Stimulated activated CD8-positive, alpha-beta memory T cell treated with anti-CD3 and anti-CD28 coated beads, Interleukin-7, amount 100 ng/mL, for 1 hour (primary cell): Measurements from ENCODE around the gene ADAMTSL3.
"Not testable (repeated sequence)": the region's sequence is repeated elsewhere in the genome, so short reads cannot be mapped to it uniquely, and the experiment has no call there.

Experiments
- DNase-seq, 2 donors: peaks; one replicate each; pipeline ENCODE4 v3.0.0-alpha.2; 2020; ENCODE audit warnings: low read depth in 2 of 2

Gene ADAMTSL3

DNA sequence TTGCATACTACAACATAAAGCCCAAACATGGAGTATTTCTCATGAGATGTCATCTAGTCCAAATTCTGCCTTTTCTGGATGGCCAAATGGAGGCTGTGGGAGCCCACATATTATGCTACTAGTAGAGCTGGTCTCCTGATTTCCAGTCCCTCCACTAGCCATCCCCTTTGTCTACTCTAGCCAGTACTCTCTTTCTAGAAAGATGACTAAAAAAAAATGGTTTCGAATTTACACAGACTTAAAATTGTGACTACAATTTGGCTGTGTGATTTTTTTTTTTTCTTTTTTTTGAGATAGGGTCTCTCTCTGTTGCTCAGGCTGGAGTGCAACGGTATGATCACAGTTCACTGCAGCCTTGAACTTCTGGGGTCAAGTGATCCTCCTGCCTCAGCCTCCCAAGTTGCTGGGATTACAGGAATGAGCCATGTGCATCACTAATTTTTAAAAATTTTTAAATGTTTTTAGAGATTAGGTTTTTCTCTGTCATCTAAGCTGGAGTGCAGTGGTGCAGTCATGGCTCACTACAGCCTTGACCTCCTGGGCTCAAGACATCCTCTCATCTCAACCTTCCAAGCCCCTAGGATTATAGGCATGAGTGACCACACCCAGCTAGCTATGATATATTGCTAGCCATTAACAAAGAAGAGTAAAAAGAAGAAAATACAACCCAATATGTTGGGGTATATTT is 273.9 kb downstream of the ADAMTSL3 start:
- no peak for DNase-seq

DNA sequence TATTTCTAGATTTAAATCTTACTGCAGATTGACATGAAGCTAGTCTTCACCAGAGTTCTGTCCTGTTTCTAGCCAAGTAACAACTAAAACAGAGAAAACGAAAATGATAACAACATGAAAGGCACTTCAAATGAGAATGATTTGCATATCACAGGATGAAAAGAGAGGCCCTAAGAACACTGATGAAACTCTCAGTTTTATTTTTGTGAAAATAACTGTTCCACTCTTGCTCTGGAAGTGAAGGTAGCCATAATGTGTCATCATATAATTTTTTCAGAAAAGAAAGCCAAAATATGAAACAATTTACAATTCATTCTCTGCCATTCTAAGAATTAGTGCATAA is 274.4 kb downstream of the ADAMTSL3 start:
- no peak for DNase-seq

GRCh38 chr15:83928878-83929418 is 275.0 kb downstream of the ADAMTSL3 start:
- DNase-seq = no peak

DNA sequence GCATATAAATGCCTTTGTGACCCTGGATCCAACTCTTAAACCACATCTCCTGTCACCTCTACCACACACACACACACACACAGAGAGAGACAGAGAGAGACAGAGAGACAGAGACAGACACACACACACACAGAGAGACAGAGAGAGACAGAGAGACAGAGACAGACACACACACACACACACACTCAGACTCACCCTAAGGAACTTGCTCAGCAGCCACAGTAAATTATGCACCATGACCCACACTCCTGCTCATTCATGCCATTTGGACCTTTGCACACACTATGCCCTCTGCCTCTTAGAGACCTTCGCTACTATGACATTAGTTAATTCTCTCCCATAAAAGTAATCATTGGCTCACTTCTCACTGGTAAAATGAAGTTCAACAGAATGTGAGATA is 275.7 kb downstream of the ADAMTSL3 start:
- no peak for DNase-seq

GRCh38 chr15:83930392-83931212 is 276.7 kb downstream of the ADAMTSL3 start:
- DNase-seq = no peak

- DNase-seq = no peak
Measured at GRCh38 chr15:83935774-83936173, 281.9 kb downstream of the ADAMTSL3 start.

- DNase-seq = no peak
Measured at GRCh38 chr15:83940136-83940535, 286.2 kb downstream of the ADAMTSL3 start.

DNA sequence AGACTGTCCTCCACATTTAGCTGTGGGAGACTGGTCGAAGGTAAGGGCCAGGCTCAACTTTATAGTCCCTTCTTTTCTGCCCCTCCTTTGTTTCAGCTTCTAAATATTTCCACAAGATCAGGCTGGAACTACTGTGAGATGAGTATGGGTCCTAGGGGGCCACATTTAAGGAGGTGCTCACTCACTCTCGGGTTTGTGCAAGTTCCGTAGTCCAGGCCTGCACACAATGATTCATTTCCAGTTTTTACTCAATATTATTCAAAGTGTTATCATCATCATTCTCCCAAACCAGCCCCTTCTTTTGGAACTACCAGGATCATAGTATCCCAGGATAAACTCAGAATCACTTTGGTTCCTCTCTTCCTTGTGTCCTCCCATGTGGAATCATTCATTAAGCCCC is 289.1 kb downstream of the ADAMTSL3 start:
- DNase-seq = no peak

DNA sequence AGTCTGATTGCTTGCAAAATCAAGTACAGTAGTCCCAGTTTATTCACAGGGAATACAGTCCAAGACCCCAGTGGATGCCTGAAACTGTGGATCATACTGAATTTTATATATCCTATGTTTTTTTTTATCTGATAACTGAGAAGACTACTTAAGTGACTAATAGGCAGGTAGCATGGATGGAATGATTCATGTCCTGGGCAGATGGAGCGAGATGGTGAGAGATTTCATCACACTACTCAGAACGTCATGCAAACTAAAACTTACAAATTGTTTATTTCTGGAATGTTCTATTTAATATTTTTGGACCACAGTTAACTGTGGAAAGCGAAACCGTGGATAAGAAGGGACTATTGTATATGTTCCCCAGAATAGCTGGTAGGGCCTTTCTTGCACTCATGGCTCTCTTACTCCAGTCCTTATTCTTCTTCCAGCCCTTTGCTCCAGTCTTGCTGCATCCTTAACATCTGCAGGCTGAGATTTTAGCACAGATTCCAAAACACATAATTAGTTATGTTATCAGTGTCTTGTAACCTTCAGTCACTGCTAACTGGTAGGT is 290.0 kb downstream of the ADAMTSL3 start:
- DNase-seq = no peak

DNA sequence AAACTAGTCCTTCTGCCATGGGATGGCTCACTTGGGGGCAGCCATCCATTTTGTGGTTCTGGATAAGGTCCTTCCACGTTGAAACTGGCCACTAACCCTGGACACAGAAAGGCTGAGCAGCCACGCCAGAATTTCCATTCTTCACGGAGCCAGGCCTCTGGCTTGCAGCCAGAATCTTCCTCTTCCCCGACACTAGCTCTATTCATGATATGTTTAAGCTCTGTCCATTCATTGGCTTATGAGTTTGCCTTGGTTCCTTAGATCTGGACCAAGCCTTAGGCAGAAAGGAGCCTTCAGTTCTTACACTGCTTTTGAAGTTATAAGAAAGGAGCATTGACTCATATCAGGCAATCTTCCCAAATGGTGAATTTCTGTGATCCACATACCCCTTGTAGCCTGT is 293.2 kb downstream of the ADAMTSL3 start:
- DNase-seq = no peak

GRCh38 chr15:83954506-83954905 is 300.6 kb downstream of the ADAMTSL3 start:
- DNase-seq = no peak

- no peak for DNase-seq
Measured at GRCh38 chr15:83955806-83956265, 301.9 kb downstream of the ADAMTSL3 start.

DNA sequence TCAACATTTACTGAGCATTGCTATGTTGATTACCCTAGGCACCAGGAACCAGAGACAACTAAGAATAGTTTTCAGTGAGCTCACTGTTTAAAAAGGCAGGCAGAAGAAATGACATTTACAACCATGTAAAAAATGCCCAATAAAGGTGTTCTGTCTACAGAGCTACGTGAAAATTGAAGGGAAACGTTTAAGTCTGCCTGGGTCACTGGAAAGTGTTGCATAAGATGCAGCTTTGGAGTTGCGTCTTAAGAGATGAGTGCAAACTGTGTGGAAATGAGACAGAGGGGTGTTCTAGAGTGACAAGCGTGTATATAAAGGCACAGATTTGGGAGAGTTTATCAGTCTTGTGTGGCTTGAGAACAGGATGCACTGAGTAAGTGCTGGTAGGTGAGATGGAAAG is 303.0 kb downstream of the ADAMTSL3 start:
- DNase-seq = no peak

DNA sequence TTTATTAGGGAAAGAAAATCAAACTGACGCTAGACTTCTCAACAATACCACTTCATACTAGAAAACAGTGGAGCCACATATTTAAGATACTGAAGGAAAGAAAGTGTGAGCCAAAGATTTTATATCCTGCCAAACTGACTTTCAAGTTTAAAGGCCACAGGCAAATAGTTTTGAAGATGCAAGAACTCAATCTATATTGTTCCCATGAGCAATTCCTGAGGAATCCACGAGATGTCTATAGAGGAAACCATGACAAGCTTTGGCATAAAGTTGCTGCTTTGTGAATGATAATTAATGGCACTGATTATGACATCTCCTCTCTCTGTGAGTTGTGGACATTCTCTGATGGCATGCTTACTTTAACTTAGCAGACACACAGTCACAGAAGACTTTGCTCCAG is 305.6 kb downstream of the ADAMTSL3 start:
- DNase-seq = no peak

DNA sequence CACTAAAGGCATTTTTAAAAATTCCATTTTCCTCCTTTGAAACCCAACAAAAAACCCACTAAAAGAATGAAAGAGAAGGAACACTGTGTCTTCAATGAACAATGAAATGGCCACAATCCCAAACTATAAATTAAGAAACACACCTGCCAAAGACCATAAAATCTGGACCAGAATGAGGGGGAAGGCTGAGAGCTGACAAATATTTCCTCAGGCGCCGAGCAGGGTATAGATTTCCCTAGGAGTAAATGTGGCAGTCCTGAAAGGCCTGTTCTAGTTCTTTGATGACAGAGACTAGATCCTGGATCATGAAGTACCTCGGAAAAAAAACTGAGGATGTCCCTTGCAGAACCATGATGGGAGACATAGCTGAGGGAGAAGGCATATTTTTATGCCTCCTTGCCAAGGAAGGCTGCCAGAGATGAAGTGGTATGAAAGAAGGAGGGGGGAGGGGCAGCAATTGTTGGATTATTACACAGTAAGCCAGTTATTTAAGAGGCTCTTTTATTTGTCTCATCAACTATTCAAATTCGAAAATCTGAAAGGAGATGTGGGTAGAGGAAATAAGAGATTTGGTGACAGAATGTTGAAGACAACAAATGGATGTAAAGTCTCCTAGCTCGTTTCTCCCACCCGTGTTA is 306.4 kb downstream of the ADAMTSL3 start:
- DNase-seq = no peak

- DNase-seq = no peak
Measured at GRCh38 chr15:83961311-83961710, 307.4 kb downstream of the ADAMTSL3 start.

DNA sequence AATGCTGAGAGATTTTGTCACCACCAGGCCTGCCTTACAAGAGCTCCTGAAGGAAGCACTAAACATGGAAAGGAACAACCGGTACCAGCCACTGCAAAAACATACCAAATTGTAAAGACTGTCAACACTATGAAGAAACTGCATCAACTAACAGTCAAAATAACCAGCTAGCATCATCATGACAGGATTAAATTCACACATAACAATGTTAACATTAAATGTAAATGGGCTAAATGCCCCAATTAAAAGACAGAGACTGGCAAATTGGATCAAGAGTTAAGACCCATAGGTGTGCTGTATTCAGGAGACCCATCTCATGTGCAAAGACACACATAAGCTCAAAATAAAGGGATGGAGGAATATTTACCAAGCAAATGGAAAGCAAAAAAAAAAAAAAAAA is 311.0 kb downstream of the ADAMTSL3 start:
- not testable (repeated sequence) for DNase-seq

DNA sequence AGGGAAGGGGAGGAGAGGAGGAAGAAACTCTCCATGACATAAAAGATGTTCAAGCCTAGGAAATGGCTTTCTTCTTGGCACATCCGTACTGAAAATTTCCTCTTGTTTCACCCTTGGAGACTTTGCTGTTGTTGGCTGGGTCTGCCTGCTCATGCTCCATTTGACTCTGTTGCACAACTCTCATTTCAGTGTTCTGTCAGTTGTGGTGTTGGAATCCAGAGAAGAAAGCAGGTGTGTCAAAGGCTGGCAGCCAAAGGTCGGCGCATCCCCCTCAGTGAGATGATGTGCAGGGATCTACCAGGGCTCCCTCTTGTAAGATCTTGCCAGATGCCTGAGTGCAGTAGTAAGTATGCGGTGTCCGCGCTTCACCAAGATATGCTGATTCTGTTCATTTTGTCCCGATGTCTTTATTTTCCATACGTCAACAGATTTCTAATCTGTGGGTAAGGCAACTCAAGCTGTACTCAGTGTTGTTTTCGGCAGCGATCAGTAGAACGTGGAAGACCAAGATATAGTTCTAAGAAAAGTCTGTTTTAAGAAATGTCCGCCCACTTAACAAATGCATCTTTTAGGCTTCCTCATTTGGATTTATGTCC is 316.5 kb downstream of the ADAMTSL3 start:
- DNase-seq = no peak

- DNase-seq = no peak
Measured at GRCh38 chr15:83971992-83972391, 318.1 kb downstream of the ADAMTSL3 start.

GRCh38 chr15:83973816-83974215 is 319.9 kb downstream of the ADAMTSL3 start:
- no peak for DNase-seq

GRCh38 chr15:83977992-83978391 is 324.1 kb downstream of the ADAMTSL3 start:
- no peak for DNase-seq

DNA sequence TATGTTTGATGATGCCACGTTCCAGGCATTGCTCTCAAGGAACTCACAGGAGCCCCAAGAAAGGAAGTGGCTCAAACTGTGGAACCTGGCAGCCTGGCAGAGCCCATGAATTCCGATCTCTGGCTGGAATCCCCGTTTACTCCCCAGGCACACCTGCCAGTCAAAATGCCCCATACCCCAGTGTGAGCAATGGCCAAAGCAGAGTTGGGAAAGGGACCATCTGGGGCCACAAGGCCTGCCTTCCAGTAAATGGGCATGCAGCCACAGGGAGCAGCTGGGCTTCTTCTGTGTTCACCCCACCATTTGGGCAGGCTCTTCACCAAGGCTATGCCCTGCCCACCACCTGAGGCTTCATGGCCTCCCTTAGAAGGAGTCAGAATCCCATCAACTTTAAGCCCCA is 324.7 kb downstream of the ADAMTSL3 start:
- DNase-seq = no peak
